ENCODE results near the gene TMEM176B. TPM values are rescaled to one million over a fixed set of nuclear protein-coding genes. Genes with fewer than 3 reads are reported as not detected.

TMEM176B gene
- total and polyA plus RNA-seq, 2 of the 13 experiments (the other 11 are each of a cell fraction or from before 2014, with no cell fraction given) = not detected

DNA sequence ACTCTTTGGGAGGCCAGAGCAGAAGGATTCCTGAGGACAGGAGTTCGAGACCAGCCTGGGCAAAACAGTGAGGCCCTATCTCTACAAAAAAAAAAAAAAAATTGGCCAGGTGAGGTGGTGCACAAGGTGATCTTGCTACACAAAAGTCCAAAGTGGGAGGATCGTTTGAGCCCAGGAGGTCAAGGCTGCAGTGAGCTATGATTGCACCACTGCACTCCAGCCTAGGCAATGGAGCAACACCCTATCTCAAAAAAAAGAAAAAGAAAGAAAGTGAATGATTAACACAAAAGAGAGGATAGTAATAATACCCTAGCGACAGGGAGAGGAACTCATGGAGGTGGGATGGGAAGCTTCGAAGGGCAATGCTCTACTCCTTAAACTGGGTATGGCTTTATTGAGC is 30.4 kb downstream of the TMEM176B start (continued):
- TF ChIP-seq, protein P1, sequence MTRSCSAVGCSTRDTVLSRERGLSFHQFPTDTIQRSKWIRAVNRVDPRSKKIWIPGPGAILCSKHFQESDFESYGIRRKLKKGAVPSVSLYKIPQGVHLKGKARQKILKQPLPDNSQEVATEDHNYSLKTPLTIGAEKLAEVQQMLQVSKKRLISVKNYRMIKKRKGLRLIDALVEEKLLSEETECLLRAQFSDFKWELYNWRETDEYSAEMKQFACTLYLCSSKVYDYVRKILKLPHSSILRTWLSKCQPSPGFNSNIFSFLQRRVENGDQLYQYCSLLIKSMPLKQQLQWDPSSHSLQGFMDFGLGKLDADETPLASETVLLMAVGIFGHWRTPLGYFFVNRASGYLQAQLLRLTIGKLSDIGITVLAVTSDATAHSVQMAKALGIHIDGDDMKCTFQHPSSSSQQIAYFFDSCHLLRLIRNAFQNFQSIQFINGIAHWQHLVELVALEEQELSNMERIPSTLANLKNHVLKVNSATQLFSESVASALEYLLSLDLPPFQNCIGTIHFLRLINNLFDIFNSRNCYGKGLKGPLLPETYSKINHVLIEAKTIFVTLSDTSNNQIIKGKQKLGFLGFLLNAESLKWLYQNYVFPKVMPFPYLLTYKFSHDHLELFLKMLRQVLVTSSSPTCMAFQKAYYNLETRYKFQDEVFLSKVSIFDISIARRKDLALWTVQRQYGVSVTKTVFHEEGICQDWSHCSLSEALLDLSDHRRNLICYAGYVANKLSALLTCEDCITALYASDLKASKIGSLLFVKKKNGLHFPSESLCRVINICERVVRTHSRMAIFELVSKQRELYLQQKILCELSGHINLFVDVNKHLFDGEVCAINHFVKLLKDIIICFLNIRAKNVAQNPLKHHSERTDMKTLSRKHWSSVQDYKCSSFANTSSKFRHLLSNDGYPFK (CRISPR knock-in tag; IDR thresholded peaks at IDR 0.05; ENCODE audit: borderline replicate concordance) = no peak
- TF ChIP-seq ZNF138 (CRISPR knock-in tag; IDR thresholded peaks at IDR 0.05; ENCODE audit: low read depth) (no peak), TAF15 (IDR thresholded peaks at IDR 0.05; ENCODE audit: low read depth, low read length, poor library complexity, severe bottlenecking) (no peak), SIN3B (IDR thresholded peaks at IDR 0.05; ENCODE audit: low read length) (no peak), ISL2 (CRISPR knock-in tag; IDR thresholded peaks at IDR 0.05) (peak; percentile 30; the same call in 1 of the 2 replicates), THYN1 (CRISPR knock-in tag; IDR thresholded peaks at IDR 0.05; ENCODE audit: borderline replicate concordance, low read depth) (no peak), TRIM24 (CRISPR knock-in tag; IDR thresholded peaks at IDR 0.05) (0 out of 2 replicates have a peak, but pooled peaks have one; percentile 51)
- TF ChIP-seq, protein P2, sequence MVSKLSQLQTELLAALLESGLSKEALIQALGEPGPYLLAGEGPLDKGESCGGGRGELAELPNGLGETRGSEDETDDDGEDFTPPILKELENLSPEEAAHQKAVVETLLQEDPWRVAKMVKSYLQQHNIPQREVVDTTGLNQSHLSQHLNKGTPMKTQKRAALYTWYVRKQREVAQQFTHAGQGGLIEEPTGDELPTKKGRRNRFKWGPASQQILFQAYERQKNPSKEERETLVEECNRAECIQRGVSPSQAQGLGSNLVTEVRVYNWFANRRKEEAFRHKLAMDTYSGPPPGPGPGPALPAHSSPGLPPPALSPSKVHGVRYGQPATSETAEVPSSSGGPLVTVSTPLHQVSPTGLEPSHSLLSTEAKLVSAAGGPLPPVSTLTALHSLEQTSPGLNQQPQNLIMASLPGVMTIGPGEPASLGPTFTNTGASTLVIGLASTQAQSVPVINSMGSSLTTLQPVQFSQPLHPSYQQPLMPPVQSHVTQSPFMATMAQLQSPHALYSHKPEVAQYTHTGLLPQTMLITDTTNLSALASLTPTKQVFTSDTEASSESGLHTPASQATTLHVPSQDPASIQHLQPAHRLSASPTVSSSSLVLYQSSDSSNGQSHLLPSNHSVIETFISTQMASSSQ (IDR thresholded peaks at IDR 0.05; ENCODE audit: low read depth) = peak; percentile 55
- TF ChIP-seq, protein P2 (CRISPR knock-in tag; IDR thresholded peaks at IDR 0.05; ENCODE audit: borderline replicate concordance) = peak; percentile 82; the same call in 1 of the 2 replicates
- TF ChIP-seq, protein P3, sequence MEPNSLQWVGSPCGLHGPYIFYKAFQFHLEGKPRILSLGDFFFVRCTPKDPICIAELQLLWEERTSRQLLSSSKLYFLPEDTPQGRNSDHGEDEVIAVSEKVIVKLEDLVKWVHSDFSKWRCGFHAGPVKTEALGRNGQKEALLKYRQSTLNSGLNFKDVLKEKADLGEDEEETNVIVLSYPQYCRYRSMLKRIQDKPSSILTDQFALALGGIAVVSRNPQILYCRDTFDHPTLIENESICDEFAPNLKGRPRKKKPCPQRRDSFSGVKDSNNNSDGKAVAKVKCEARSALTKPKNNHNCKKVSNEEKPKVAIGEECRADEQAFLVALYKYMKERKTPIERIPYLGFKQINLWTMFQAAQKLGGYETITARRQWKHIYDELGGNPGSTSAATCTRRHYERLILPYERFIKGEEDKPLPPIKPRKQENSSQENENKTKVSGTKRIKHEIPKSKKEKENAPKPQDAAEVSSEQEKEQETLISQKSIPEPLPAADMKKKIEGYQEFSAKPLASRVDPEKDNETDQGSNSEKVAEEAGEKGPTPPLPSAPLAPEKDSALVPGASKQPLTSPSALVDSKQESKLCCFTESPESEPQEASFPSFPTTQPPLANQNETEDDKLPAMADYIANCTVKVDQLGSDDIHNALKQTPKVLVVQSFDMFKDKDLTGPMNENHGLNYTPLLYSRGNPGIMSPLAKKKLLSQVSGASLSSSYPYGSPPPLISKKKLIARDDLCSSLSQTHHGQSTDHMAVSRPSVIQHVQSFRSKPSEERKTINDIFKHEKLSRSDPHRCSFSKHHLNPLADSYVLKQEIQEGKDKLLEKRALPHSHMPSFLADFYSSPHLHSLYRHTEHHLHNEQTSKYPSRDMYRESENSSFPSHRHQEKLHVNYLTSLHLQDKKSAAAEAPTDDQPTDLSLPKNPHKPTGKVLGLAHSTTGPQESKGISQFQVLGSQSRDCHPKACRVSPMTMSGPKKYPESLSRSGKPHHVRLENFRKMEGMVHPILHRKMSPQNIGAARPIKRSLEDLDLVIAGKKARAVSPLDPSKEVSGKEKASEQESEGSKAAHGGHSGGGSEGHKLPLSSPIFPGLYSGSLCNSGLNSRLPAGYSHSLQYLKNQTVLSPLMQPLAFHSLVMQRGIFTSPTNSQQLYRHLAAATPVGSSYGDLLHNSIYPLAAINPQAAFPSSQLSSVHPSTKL (CRISPR knock-in tag; IDR thresholded peaks at IDR 0.05) = peak; percentile 36; the same call in 1 of the 2 replicates
- TF ChIP-seq, protein P4, sequence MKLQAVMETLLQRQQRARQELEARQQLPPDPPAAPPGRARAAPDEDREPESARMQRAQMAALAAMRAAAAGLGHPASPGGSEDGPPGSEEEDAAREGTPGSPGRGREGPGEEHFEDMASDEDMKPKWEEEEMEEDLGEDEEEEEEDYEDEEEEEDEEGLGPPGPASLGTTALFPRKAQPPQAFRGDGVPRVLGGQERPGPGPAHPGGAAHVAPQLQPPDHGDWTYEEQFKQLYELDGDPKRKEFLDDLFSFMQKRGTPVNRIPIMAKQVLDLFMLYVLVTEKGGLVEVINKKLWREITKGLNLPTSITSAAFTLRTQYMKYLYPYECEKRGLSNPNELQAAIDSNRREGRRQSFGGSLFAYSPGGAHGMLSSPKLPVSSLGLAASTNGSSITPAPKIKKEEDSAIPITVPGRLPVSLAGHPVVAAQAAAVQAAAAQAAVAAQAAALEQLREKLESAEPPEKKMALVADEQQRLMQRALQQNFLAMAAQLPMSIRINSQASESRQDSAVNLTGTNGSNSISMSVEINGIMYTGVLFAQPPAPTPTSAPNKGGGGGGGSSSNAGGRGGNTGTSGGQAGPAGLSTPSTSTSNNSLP (IDR thresholded peaks at IDR 0.05; ENCODE audit: low read depth, low read length) = no peak
- TF ChIP-seq, protein P5, sequence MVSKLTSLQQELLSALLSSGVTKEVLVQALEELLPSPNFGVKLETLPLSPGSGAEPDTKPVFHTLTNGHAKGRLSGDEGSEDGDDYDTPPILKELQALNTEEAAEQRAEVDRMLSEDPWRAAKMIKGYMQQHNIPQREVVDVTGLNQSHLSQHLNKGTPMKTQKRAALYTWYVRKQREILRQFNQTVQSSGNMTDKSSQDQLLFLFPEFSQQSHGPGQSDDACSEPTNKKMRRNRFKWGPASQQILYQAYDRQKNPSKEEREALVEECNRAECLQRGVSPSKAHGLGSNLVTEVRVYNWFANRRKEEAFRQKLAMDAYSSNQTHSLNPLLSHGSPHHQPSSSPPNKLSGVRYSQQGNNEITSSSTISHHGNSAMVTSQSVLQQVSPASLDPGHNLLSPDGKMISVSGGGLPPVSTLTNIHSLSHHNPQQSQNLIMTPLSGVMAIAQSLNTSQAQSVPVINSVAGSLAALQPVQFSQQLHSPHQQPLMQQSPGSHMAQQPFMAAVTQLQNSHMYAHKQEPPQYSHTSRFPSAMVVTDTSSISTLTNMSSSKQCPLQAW (CRISPR knock-in tag; IDR thresholded peaks at IDR 0.05) = 0 out of 2 replicates have a peak, but pooled peaks have one; percentile 49
- TF ChIP-seq, protein P6, sequence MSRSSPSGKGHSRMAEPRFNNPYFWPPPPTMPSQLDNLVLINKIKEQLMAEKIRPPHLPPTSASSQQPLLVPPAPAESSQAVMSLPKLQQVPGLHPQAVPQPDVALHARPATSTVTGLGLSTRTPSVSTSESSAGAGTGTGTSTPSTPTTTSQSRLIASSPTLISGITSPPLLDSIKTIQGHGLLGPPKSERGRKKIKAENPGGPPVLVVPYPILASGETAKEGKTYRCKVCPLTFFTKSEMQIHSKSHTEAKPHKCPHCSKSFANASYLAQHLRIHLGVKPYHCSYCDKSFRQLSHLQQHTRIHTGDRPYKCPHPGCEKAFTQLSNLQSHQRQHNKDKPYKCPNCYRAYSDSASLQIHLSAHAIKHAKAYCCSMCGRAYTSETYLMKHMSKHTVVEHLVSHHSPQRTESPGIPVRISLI (CRISPR knock-in tag; IDR thresholded peaks at IDR 0.05; ENCODE audit: borderline replicate concordance) = peak; percentile 88
